Body of pancreas (tissue), 4 donors: ENCODE results near the gene GTF3C5. TPM values are rescaled to one million over a fixed set of nuclear protein-coding genes. Genes with fewer than 3 reads are reported as not detected.

ENCODE experiments used
- ATAC-seq: fragments of 150-250 bp; one replicate; pipeline ENCODE4 v1.9.1; 2016
- DNase-seq, 4 donors: peaks; one replicate each; pipeline ENCODE4 v3.0.0-alpha.2; 2019
- H3K27ac ChIP-seq, 4 donors: fragments of 200-600 bp; sonication (generic); 1 replicate in 3 of 4; 2 replicates in 1 of 4; pipeline versions ENCODE4 v1.5.1 to v1.6.1; 2016 to 2019; ENCODE audit warnings: mild to moderate bottlenecking in 1 of 4, mixed read lengths in 1 of 4, moderate library complexity in 1 of 4
- H3K27me3 ChIP-seq, 2 donors: fragments of 200-600 bp; sonication (generic); one replicate each; pipeline ENCODE4 v1.6.0; 2016; ENCODE audit warnings: mild to moderate bottlenecking in 1 of 2
- H3K36me3 ChIP-seq, 2 donors: fragments of 200-600 bp; sonication (generic); replicated peaks in 1 of 2; 2 replicates each; pipeline ENCODE4 v1.5.1; 2016; ENCODE audit warnings: low read depth in 2 of 2; ENCODE audit not compliant: insufficient read depth in 1 of 2
- H3K4me1 ChIP-seq: fragments of 200-600 bp; sonication (generic); one replicate; pipeline ENCODE4 v1.6.0; 2016
- H3K4me3 ChIP-seq, 2 donors: fragments of 200-600 bp; sonication (generic); 1 replicate in 1 of 2; 2 replicates in 1 of 2; pipeline ENCODE4 v1.5.1; 2016 to 2019
- H3K9me3 ChIP-seq, 3 donors: fragments of 200-600 bp; sonication (generic); 1 replicate in 2 of 3; 2 replicates in 1 of 3; pipeline ENCODE4 v1.5.1; 2016
- POLR2A ChIP-seq, 3 donors: fragments of 450-650 bp; IDR thresholded peaks; one replicate each; pipeline ENCODE4 v1.6.1; 2016; ENCODE audit warnings: antibody characterized with exemption in 3 of 3, mild to moderate bottlenecking in 2 of 3
- WGBS, 2 donors: methylation state at CpG; one replicate each; pipeline ENCODE4 v1.1.5; 2017; 5-methylcytosine and 5-hydroxymethylcytosine counted together
- intact Hi-C: fragments of 100-400 bp; cut with DNase I; formaldehyde crosslinking; loops from one replicate; pipeline ENCODE4 v1.15.1; 2023
- total RNA-seq, 2 donors: library from RNA; depleted of rRNA; stranded (reverse); fragments of >200 nt; gene quantifications; one replicate each; pipeline ENCODE4 v1.1.0, GENCODE V29; 2016
- TF ChIP-seq, protein P1 (sequence below), 7 experiments: fragments of 450-650 bp in 4 of 7; fragments of 200-600 bp in 3 of 7; sonication (generic) in 3 of 7; IDR thresholded peaks; one replicate each; pipeline ENCODE4 v1.5.1; 2016 to 2019; ENCODE audit warnings: antibody characterized with exemption in 7 of 7

GTF3C5 gene
- total RNA-seq, 2 donors from 2014 or later, result 43.1 to 57.7 TPM

DNA sequence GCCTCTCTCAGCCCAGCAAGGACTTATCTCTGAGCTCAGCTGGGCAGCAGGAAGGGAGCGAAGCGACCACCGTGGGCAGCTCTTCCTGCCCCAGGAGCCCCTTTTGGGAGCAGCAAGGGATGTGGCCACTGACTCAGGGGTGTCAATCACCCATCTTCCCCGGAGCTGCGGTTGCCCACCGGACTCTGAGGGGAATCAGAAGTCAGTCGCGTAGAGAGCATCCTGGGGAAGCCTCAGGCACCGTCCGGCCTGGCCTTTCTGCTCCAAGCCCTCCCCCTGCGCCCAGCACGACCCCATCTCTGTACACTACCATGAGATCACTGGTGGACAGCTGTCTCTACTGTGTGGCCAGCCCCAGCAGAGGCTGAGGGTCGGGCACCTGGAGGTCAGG, 27.7 kb upstream of the GTF3C5 start:
- no peaks in the 10 kb centered on the region for H3K9me3 ChIP-seq
- DNase-seq (no peak), ATAC-seq (no peak)
- no peaks in the 10 kb centered on the region for H3K4me1 ChIP-seq
- WGBS, 2 donors, result 34% methylated on average over 10 of the region's 13 CpGs; no CpG with 5 or more reads in 1 of the 2 donors
- no peak overlapping the region for H3K27ac ChIP-seq
- intact Hi-C loops, result no loop called here
- H3K36me3 ChIP-seq, result no peaks in the 10 kb centered on the region
- H3K27me3 ChIP-seq, result no peaks in the 10 kb centered on the region
- TF ChIP-seq, protein P1, sequence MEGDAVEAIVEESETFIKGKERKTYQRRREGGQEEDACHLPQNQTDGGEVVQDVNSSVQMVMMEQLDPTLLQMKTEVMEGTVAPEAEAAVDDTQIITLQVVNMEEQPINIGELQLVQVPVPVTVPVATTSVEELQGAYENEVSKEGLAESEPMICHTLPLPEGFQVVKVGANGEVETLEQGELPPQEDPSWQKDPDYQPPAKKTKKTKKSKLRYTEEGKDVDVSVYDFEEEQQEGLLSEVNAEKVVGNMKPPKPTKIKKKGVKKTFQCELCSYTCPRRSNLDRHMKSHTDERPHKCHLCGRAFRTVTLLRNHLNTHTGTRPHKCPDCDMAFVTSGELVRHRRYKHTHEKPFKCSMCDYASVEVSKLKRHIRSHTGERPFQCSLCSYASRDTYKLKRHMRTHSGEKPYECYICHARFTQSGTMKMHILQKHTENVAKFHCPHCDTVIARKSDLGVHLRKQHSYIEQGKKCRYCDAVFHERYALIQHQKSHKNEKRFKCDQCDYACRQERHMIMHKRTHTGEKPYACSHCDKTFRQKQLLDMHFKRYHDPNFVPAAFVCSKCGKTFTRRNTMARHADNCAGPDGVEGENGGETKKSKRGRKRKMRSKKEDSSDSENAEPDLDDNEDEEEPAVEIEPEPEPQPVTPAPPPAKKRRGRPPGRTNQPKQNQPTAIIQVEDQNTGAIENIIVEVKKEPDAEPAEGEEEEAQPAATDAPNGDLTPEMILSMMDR (IDR thresholded peaks at IDR 0.05), result no peak
- no peak for TF ChIP-seq POLR2A (IDR thresholded peaks at IDR 0.05)
- H3K4me3 ChIP-seq, result no peak overlapping the region

DNA sequence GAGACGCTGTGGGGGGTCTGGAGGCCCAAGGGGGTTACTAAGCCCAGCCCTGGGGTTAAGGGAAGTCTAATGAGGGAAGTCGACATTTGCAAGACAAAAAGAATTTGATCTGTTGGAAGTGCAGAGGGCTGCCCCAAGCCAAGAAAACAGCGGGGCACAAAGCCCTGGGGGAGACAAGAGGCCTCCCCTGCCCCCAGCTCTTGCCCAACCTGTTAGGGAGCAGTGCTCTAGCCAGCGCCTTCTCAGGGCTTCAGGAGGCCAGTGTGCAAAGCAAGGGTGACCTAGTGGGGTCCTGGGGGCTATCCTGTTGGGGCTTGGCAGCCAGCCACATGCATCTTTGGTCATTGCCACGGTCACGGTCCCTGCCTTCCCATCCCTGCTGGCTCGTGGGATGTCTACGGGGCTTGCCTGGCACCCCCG, 27.1 kb upstream of the GTF3C5 start:
- ATAC-seq, result peak; percentile 15
- H3K4me3 ChIP-seq, result no peak overlapping the region
- no peak for TF ChIP-seq POLR2A (IDR thresholded peaks at IDR 0.05)
- TF ChIP-seq, protein P1 (IDR thresholded peaks at IDR 0.05), result no peak
- no peaks in the 10 kb centered on the region for H3K9me3 ChIP-seq
- intact Hi-C loops, result no loop called here
- H3K27ac ChIP-seq, result no peak overlapping the region
- no peaks in the 10 kb centered on the region for H3K27me3 ChIP-seq
- H3K36me3 ChIP-seq, result no peaks in the 10 kb centered on the region
- DNase-seq, result no peak
- no peaks in the 10 kb centered on the region for H3K4me1 ChIP-seq
- WGBS, 2 donors, result 66 to 70% methylated on average over 4 to 9 of the region's 9 CpGs

DNA sequence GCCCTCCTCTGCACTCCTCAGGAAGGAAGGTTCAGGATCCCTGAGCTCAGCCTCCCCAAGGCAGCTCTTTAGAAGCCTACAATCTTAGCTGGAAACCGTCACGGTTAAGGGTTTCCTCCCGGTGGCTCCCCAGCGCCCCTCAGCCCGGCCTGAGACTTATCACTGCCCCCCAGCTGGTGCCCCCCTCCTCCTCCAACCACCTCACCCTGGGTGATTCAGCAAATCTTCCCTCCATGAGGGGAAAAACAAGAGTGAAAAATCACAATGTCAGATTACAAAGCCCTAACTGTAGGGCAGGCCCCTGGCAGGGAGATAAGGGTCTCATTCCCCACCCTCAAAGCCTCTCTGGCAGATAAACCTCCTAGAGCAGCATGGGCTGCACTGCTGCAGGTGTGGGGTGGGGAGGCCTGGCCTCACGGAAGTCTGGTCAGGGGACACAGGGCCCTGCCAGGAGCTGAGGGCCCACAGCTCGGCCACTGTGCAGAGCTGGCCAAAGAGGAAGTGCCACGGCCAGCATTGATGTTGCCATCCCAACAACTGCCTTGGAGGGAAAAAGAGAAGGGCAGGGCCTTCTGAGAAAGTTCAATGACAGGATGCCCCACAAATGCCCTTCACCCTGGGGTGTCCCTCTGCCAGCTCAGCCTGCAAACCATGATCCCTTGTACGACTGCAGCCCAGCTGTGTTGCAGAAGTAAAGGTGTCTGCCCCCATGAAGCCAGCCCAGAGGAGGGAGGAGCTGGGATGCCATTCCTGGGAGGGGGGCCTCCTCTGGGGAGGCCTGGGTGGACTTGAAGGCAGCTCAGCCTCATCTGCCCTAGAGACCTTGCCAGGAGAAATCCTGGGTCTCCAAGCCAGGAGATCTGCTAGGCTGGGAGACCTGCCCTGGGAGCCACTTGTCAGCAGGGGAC, 26.5 kb upstream of the GTF3C5 start:
- H3K4me1 ChIP-seq, result no peaks in the 10 kb centered on the region
- no peaks in the 10 kb centered on the region for H3K9me3 ChIP-seq
- H3K4me3 ChIP-seq, result no peak overlapping the region
- WGBS, 2 donors, result 64 to 85% methylated on average over 6 to 9 of the region's 9 CpGs
- ATAC-seq, result no peak
- no peaks in the 10 kb centered on the region for H3K36me3 ChIP-seq
- no peaks in the 10 kb centered on the region for H3K27me3 ChIP-seq
- intact Hi-C loops, result no loop called here
- DNase-seq, result no peak
- no peak overlapping the region for H3K27ac ChIP-seq
- TF ChIP-seq POLR2A (IDR thresholded peaks at IDR 0.05), result no peak
- TF ChIP-seq, protein P1 (IDR thresholded peaks at IDR 0.05), result no peak

DNA sequence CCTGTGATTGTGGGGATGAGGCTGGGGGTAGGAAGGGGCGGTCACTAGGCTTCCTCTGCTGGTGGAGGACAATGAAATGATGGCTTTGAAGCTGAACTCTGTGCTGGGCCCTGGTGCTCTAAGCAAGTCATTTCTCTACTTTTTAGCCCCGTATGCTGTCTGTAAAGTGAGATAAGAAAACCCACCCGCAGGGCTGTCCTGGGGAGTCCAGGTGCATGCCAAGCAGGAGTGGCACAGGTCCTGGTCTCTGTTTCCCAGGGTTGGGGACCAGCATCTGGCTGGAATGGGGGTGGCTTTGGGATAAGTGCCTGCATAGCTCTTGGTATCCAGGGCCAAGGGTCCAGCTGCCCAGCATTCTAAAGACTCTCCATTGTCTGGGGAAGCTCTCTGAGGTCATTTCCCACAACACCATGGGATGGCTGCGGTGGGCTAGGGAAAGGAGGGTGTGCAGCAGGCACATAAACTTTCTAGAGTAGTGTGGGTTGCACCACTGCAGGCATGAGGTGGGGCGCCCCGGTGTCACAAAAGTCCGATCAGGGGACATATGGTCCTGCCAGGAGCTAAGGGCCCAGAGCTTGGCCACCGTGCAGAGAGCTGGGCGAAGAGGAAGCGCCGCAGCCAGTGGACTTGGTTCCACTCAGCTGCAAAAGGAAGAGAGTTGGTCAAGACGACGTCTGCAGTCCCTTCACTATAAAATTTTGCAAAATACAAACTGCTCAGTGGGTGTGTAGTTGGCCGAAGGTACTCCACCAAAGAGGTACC, 25.6 kb upstream of the GTF3C5 start:
- no peaks in the 10 kb centered on the region for H3K4me1 ChIP-seq
- WGBS, 2 donors, result 76 to 84% methylated on average over 14 of the region's 14 CpGs
- no peak for TF ChIP-seq POLR2A (IDR thresholded peaks at IDR 0.05)
- TF ChIP-seq, protein P1 (IDR thresholded peaks at IDR 0.05), result no peak
- H3K9me3 ChIP-seq, result no peaks in the 10 kb centered on the region
- no peak overlapping the region for H3K4me3 ChIP-seq
- intact Hi-C loops, result no loop called here
- H3K27ac ChIP-seq, result no peak overlapping the region
- ATAC-seq, result no peak
- H3K36me3 ChIP-seq, result no peaks in the 10 kb centered on the region
- no peaks in the 10 kb centered on the region for H3K27me3 ChIP-seq
- DNase-seq, result no peak
